Loucy (cell line): Measurements from ENCODE around the gene GSTA2.
"Not testable (repeated sequence)": the region's sequence is repeated elsewhere in the genome, so short reads cannot be mapped to it uniquely, and the experiment has no call there.

Source experiments
- H2AFZ ChIP-seq: fragments of 200-600 bp; sonication (generic); 2 replicates; pipeline ENCODE4 v1.6.0; 2016; ENCODE audit warnings: antibody characterized with exemption, mild to moderate bottlenecking, low read length, moderate library complexity
- H3F3A ChIP-seq: fragments of 200-600 bp; 2 replicates; pipeline ENCODE4 v1.6.0; 2016; ENCODE audit warnings: antibody characterized with exemption, low read depth, mild to moderate bottlenecking
- H3K27me3 ChIP-seq: fragments of 200-600 bp; sonication (generic); 2 replicates; pipeline ENCODE4 v1.6.1; 2014; ENCODE audit warnings: low read length, mild to moderate bottlenecking; ENCODE audit not compliant: insufficient read depth, poor library complexity, severe bottlenecking
- H3K36me3 ChIP-seq: fragments of 200-600 bp; sonication (generic); 2 replicates; pipeline ENCODE4 v1.6.1; 2016; ENCODE audit warnings: low read length; ENCODE audit not compliant: insufficient read depth
- H3K4me1 ChIP-seq: fragments of 200-600 bp; sonication (generic); 2 replicates; pipeline ENCODE4 v1.5.1; 2014; ENCODE audit warnings: low read length, mild to moderate bottlenecking; ENCODE audit not compliant: insufficient read depth, poor library complexity, severe bottlenecking
- H3K4me2 ChIP-seq: fragments of 200-600 bp; sonication (generic); 2 replicates; pipeline ENCODE4 v1.6.0; 2014; ENCODE audit warnings: antibody characterized with exemption, low read length, low read depth, mild to moderate bottlenecking; ENCODE audit not compliant: poor library complexity, severe bottlenecking
- H3K4me3 ChIP-seq: fragments of 200-600 bp; sonication (generic); 2 replicates; pipeline ENCODE4 v1.5.1; 2014; ENCODE audit warnings: low read length, mild to moderate bottlenecking, mixed read lengths; ENCODE audit not compliant: poor library complexity, severe bottlenecking
- H3K79me2 ChIP-seq: fragments of 200-600 bp; sonication (generic); 2 replicates; pipeline ENCODE4 v1.6.1; 2014; ENCODE audit warnings: low read length; ENCODE audit not compliant: insufficient read depth
- H3K9ac ChIP-seq: fragments of 200-600 bp; sonication (generic); 2 replicates; pipeline ENCODE4 v1.6.0; 2014; ENCODE audit warnings: mild to moderate bottlenecking, low read depth, low read length, moderate library complexity; ENCODE audit not compliant: poor library complexity, severe bottlenecking
- H3K9me2 ChIP-seq: fragments of 200-600 bp; sonication (generic); replicated peaks from 2 replicates; pipeline ENCODE4 v1.6.1; 2016; ENCODE audit warnings: low read depth, low read length, mixed read lengths
- H3K9me3 ChIP-seq: fragments of 200-600 bp; sonication (generic); 2 replicates; pipeline ENCODE4 v1.6.1; 2014; ENCODE audit warnings: mild to moderate bottlenecking, antibody characterized with exemption, low read length, low read depth; ENCODE audit not compliant: insufficient read depth
- H4K20me1 ChIP-seq: fragments of 200-600 bp; sonication (generic); 2 replicates; pipeline ENCODE4 v1.6.0; 2014; ENCODE audit warnings: antibody characterized with exemption, low read length, mild to moderate bottlenecking; ENCODE audit not compliant: insufficient read depth, poor library complexity, severe bottlenecking
- CTCF ChIP-seq: fragments of 200-600 bp; sonication (generic); conservative IDR thresholded peaks from 2 replicates; pipeline ENCODE4 v1.5.1; 2014; ENCODE audit warnings: mild to moderate bottlenecking, antibody characterized with exemption, low read length
- EZH2phosphoT487 ChIP-seq: fragments of 200-600 bp; IDR thresholded peaks from 2 replicates; pipeline ENCODE4 v1.6.1; 2018; ENCODE audit warnings: antibody characterized with exemption, mild to moderate bottlenecking, moderate library complexity, borderline replicate concordance

The GSTA2 gene

GRCh38 chr6:52712136-52712535 lies 51.1 kb downstream of the GSTA2 start:
- Histone ChIP-seq H3K9ac (no peak overlapping the region), H3K9me3 (no peaks in the 10 kb centered on the region), H3K27me3 (no peaks in the 10 kb centered on the region), H3K36me3 (no peaks in the 10 kb centered on the region), H4K20me1 (no peaks in the 10 kb centered on the region), H3K4me1 (no peaks in the 10 kb centered on the region), H3F3A (no peaks in the 10 kb centered on the region), H3K9me2 (no peaks in the 10 kb centered on the region), H3K79me2 (no peaks in the 10 kb centered on the region), H3K4me3 (no peak overlapping the region), H2AFZ (no peak overlapping the region), H3K4me2 (no peak overlapping the region)
- TF ChIP-seq EZH2phosphoT487: no peak
- no peak for TF ChIP-seq CTCF

- no peaks in the 10 kb centered on the region for H3K4me1 ChIP-seq
- H3K9me3 ChIP-seq: no peaks in the 10 kb centered on the region
- H3F3A ChIP-seq: no peaks in the 10 kb centered on the region
- no peak overlapping the region for H3K4me2 ChIP-seq
- no peaks in the 10 kb centered on the region for H3K36me3 ChIP-seq
- H3K79me2 ChIP-seq: no peaks in the 10 kb centered on the region
- H3K9ac ChIP-seq: no peak overlapping the region
- H3K9me2 ChIP-seq: no peaks in the 10 kb centered on the region
- no peak for TF ChIP-seq CTCF
- TF ChIP-seq EZH2phosphoT487: no peak
- H4K20me1 ChIP-seq: no peaks in the 10 kb centered on the region
- no peak overlapping the region for H3K4me3 ChIP-seq
- H3K27me3 ChIP-seq: no peaks in the 10 kb centered on the region
- H2AFZ ChIP-seq: no peak overlapping the region
Observed at GRCh38 chr6:52707963-52708680, 55.2 kb downstream of the GSTA2 start.

GRCh38 chr6:52706001-52706400 lies 57.3 kb downstream of the GSTA2 start:
- no peaks in the 10 kb centered on the region for H3K9me2 ChIP-seq
- no peak overlapping the region for H3K4me2 ChIP-seq
- no peak overlapping the region for H3K4me3 ChIP-seq
- no peak overlapping the region for H2AFZ ChIP-seq
- H4K20me1 ChIP-seq: no peaks in the 10 kb centered on the region
- H3K79me2 ChIP-seq: no peaks in the 10 kb centered on the region
- H3K4me1 ChIP-seq: no peaks in the 10 kb centered on the region
- no peak for TF ChIP-seq CTCF
- no peak for TF ChIP-seq EZH2phosphoT487
- H3K27me3 ChIP-seq: no peaks in the 10 kb centered on the region
- H3K9me3 ChIP-seq: no peaks in the 10 kb centered on the region
- H3K36me3 ChIP-seq: no peaks in the 10 kb centered on the region
- no peaks in the 10 kb centered on the region for H3F3A ChIP-seq
- no peak overlapping the region for H3K9ac ChIP-seq

GRCh38 chr6:52704781-52705502 lies 58.3 kb downstream of the GSTA2 start:
- not testable (repeated sequence) for H3F3A ChIP-seq, H2AFZ ChIP-seq, H3K9ac ChIP-seq, H3K27me3 ChIP-seq, H3K4me1 ChIP-seq, H3K9me2 ChIP-seq, H3K9me3 ChIP-seq, H3K36me3 ChIP-seq, H4K20me1 ChIP-seq, H3K79me2 ChIP-seq, H3K4me2 ChIP-seq, H3K4me3 ChIP-seq
